SKM-1 treated with dmso at 0.1 percent for 144 hours (cell line): Measurements from ENCODE around the gene NDFIP1.

ENCODE experiments used
- DNase-seq: peaks from one replicate; lab custom pipeline; 2025; ENCODE audit not compliant: unreplicated experiment; lab: John Stamatoyannopoulos, UW

The NDFIP1 gene

GRCh38 chr5:142117579-142118151 is 9.1 kb downstream of the NDFIP1 start:
- DNase-seq = no peak

- DNase-seq = no peak
These were observed 9.6 kb downstream of the NDFIP1 start for GRCh38 chr5:142118155-142118686.

GRCh38 chr5:142119051-142119625 is 10.6 kb downstream of the NDFIP1 start:
- no peak for DNase-seq

- DNase-seq = no peak
These were observed 11.8 kb downstream of the NDFIP1 start for GRCh38 chr5:142120247-142120935.

GRCh38 chr5:142122121-142122520 is 13.5 kb downstream of the NDFIP1 start:
- no peak for DNase-seq

GRCh38 chr5:142125378-142125777 is 16.8 kb downstream of the NDFIP1 start:
- no peak for DNase-seq

GRCh38 chr5:142125963-142126362 is 17.4 kb downstream of the NDFIP1 start:
- no peak for DNase-seq

- DNase-seq = no peak
These were observed 20.2 kb downstream of the NDFIP1 start for GRCh38 chr5:142128675-142129208.

- DNase-seq = no peak
These were observed 21.0 kb downstream of the NDFIP1 start for GRCh38 chr5:142129446-142130066.

- DNase-seq = no peak
These were observed 22.8 kb downstream of the NDFIP1 start for GRCh38 chr5:142131394-142131793.

GRCh38 chr5:142132916-142133315 is 24.3 kb downstream of the NDFIP1 start:
- no peak for DNase-seq

- DNase-seq = no peak
These were observed 25.0 kb downstream of the NDFIP1 start for GRCh38 chr5:142133330-142134206.

GRCh38 chr5:142134331-142135010 is 25.9 kb downstream of the NDFIP1 start:
- DNase-seq = peak; percentile 26

- no peak for DNase-seq
These were observed 32.9 kb downstream of the NDFIP1 start for GRCh38 chr5:142141463-142141862.

- peak; percentile 34 for DNase-seq
These were observed 35.3 kb downstream of the NDFIP1 start for GRCh38 chr5:142143878-142144277.

- DNase-seq = peak; percentile 53
These were observed 36.7 kb downstream of the NDFIP1 start for GRCh38 chr5:142145106-142145900.

- DNase-seq = no peak
These were observed 40.8 kb downstream of the NDFIP1 start for GRCh38 chr5:142149363-142149762.

- no peak for DNase-seq
These were observed 41.9 kb downstream of the NDFIP1 start for GRCh38 chr5:142150431-142150830.
